IMR-90 (cell line): ENCODE data around the gene MCFD2. TPM values are rescaled to one million over a fixed set of nuclear protein-coding genes. Genes with fewer than 3 reads are reported as not detected.

ENCODE experiments used
- ATAC-seq: fragments of 200-7000 bp; cut with Tn5 transposase; 2 replicates; pipeline ENCODE4 v1.9.1; 2020; ENCODE audit warnings: low read depth, mild to moderate bottlenecking, moderate library complexity
- BruUV-seq: library from RNA; stranded (reverse); fragments of 400-500 nt; replicated peaks from 2 replicates; lab custom pipeline; 2021; lab: Mats Ljungman, UMichigan
- CTCF ChIA-PET: fragments of 300-600 bp; formaldehyde crosslinking; extraction: SDS; loops from one replicate; lab custom pipeline; 2021; ENCODE audit warnings: antibody characterized with exemption; lab: Yijun Ruan, JAX
- POLR2A ChIA-PET: fragments of 300-600 bp; sonication (Branson Sonifier 250); formaldehyde crosslinking; loops from one replicate; lab custom pipeline; 2022; ENCODE audit warnings: antibody characterized with exemption; ENCODE audit not compliant: unreplicated experiment; lab: Charles Lee
- DNase-seq: peaks from one replicate; pipeline ENCODE4 v3.0.0; 2013
- H2AFZ ChIP-seq: replicated peaks from 2 replicates; pipeline ENCODE3; 2013; ENCODE audit warnings: low read length, mild to moderate bottlenecking; ENCODE audit not compliant: poor library complexity
- H2AK5ac ChIP-seq: 2 replicates; pipeline ENCODE4 v1.6.1; 2013; ENCODE audit warnings: low read depth, low read length, inconsistent platforms
- H2AK9ac ChIP-seq: replicated peaks from 2 replicates; pipeline ENCODE3; 2013; ENCODE audit warnings: mild to moderate bottlenecking, low read depth, low read length, moderate library complexity; ENCODE audit not compliant: poor library complexity
- H2BK120ac ChIP-seq: 2 replicates; pipeline ENCODE4 v1.6.1; 2013; ENCODE audit warnings: low read depth, low read length, inconsistent platforms
- H2BK15ac ChIP-seq: 3 replicates; pipeline ENCODE4 v1.6.1; 2013; ENCODE audit warnings: low read depth, low read length, inconsistent platforms
- H2BK20ac ChIP-seq: 2 replicates; pipeline ENCODE4 v1.6.1; 2013; ENCODE audit warnings: low read depth, mild to moderate bottlenecking, inconsistent platforms, low read length, moderate library complexity
- H2BK5ac ChIP-seq: 2 replicates; pipeline ENCODE4 v1.6.1; 2013; ENCODE audit warnings: mild to moderate bottlenecking, low read depth, low read length, inconsistent platforms; ENCODE audit not compliant: poor library complexity, severe bottlenecking
- H3K14ac ChIP-seq: replicated peaks from 2 replicates; pipeline ENCODE4 v1.6.1; 2013; ENCODE audit warnings: low read depth, low read length, inconsistent platforms
- H3K18ac ChIP-seq: 2 replicates; pipeline ENCODE4 v1.6.1; 2013; ENCODE audit warnings: low read depth, low read length, control low read depth
- H3K23ac ChIP-seq: 2 replicates; pipeline ENCODE4 v1.6.1; 2013; ENCODE audit warnings: low read depth, low read length, inconsistent platforms
- H3K27ac ChIP-seq: 2 replicates; pipeline ENCODE4 v1.5.1; 2013; ENCODE audit warnings: mild to moderate bottlenecking, control low read depth, low read length; ENCODE audit not compliant: insufficient read depth
- H3K27me3 ChIP-seq: 2 replicates; pipeline ENCODE4 v1.6.1; 2013; ENCODE audit warnings: low read length; ENCODE audit not compliant: control insufficient read depth, insufficient read depth
- H3K36me3 ChIP-seq: 2 replicates; pipeline ENCODE4 v1.6.1; 2013; ENCODE audit warnings: low read length, mixed read lengths; ENCODE audit not compliant: control insufficient read depth, insufficient read depth
- H3K4ac ChIP-seq: 2 replicates; pipeline ENCODE4 v1.6.1; 2013; ENCODE audit warnings: low read depth, low read length, inconsistent platforms
- H3K4me1 ChIP-seq: 2 replicates; pipeline ENCODE4 v1.6.1; 2013; ENCODE audit warnings: low read length, mixed read lengths; ENCODE audit not compliant: control insufficient read depth, insufficient read depth
- H3K4me2 ChIP-seq: 2 replicates; pipeline ENCODE4 v1.6.1; 2013; ENCODE audit warnings: low read depth, mild to moderate bottlenecking, control low read depth, low read length, moderate library complexity
- H3K4me3 ChIP-seq: 2 replicates; pipeline ENCODE4 v1.5.1; 2013; ENCODE audit warnings: low read depth, mild to moderate bottlenecking, control low read depth, low read length, moderate library complexity; ENCODE audit not compliant: insufficient read depth
- H3K56ac ChIP-seq: 2 replicates; pipeline ENCODE4 v1.6.1; 2013; ENCODE audit warnings: low read length, inconsistent platforms; ENCODE audit not compliant: insufficient read depth; ENCODE audit errors: extremely low read depth
- H3K79me1 ChIP-seq, 2 experiments: 2 replicates each; pipeline ENCODE4 v1.6.1; 2013; ENCODE audit warnings: low read length in 2 of 2, inconsistent platforms in 1 of 2, low read depth in 1 of 2
- H3K9ac ChIP-seq: 2 replicates; pipeline ENCODE4 v1.6.1; 2013; ENCODE audit warnings: low read depth, low read length, control low read depth
- H3K9me1 ChIP-seq: 2 replicates; pipeline ENCODE4 v1.6.1; 2013; ENCODE audit warnings: low read length, inconsistent platforms; ENCODE audit not compliant: insufficient read depth
- H3K9me3 ChIP-seq: 2 replicates; pipeline ENCODE4 v1.6.1; 2013; ENCODE audit warnings: low read length; ENCODE audit not compliant: control insufficient read depth, insufficient read depth
- H4K20me1 ChIP-seq: 2 replicates; pipeline ENCODE4 v1.6.1; 2013; ENCODE audit warnings: low read length, inconsistent platforms; ENCODE audit not compliant: insufficient read depth
- H4K5ac ChIP-seq: 2 replicates; pipeline ENCODE4 v1.6.1; 2013; ENCODE audit warnings: mild to moderate bottlenecking, low read depth, low read length, control low read depth
- H4K8ac ChIP-seq, 2 experiments: 2 replicates each; pipeline ENCODE4 v1.6.1; 2013; ENCODE audit warnings: low read depth in 2 of 2, low read length in 2 of 2, control low read depth in 1 of 2, inconsistent platforms in 1 of 2
- H4K91ac ChIP-seq: 2 replicates; pipeline ENCODE4 v1.6.1; 2013; ENCODE audit warnings: low read depth, low read length, inconsistent platforms; ENCODE audit not compliant: insufficient read depth
- CTCF ChIP-seq: conservative IDR thresholded peaks from 2 replicates; pipeline ENCODE4 v1.5.1; 2012; ENCODE audit warnings: mild to moderate bottlenecking, low read depth, low read length, improper control_type of control experiment
- ELK1 ChIP-seq: fragments of 150-350 bp; IDR thresholded peaks from 2 replicates; pipeline ENCODE4 v1.6.1; 2016; ENCODE audit warnings: low read depth, mild to moderate bottlenecking, low read length, moderate library complexity, borderline replicate concordance
- FOS ChIP-seq: fragments of 150-350 bp; IDR thresholded peaks from 2 replicates; pipeline ENCODE4 v1.6.1; 2016; ENCODE audit warnings: low read depth, low read length
- POLR2A ChIP-seq: IDR thresholded peaks from 2 replicates; pipeline ENCODE4 v1.6.1; 2012; ENCODE audit warnings: mild to moderate bottlenecking, low read depth, low read length
- SMC3 ChIP-seq: fragments of 150-350 bp; IDR thresholded peaks from 2 replicates; pipeline ENCODE4 v1.6.1; 2016; ENCODE audit warnings: low read depth, mild to moderate bottlenecking, antibody characterized with exemption, low read length, moderate library complexity
- WGBS, 2 experiments: methylation state at CpG; one replicate each; pipeline versions ENCODE4 v1.1.5 to v1.1.7; 2013; ENCODE audit warnings: missing lambda C conversion rate in 2 of 2; ENCODE audit not compliant: insufficient read length in 1 of 2; ENCODE audit errors: extremely low coverage in 2 of 2; 5-methylcytosine and 5-hydroxymethylcytosine counted together
- dilution Hi-C: fragments of 300-500 bp; cut with HindIII; formaldehyde crosslinking; loops from one replicate; pipeline ENCODE4 v1.14.3; 2018; ENCODE audit warnings: low sequenced_read_pairs; ENCODE audit not compliant: unreplicated experiment
- in situ Hi-C: fragments of 300-500 bp; cut with MboI; formaldehyde crosslinking; loops from 3 replicates; pipeline ENCODE4 v1.14.3; 2019; ENCODE audit warnings: low sequenced_read_pairs, inconsistent platforms, mixed read lengths
- intact Hi-C: fragments of 100-400 bp; cut with micrococcal nuclease; formaldehyde crosslinking; loops from 2 replicates; pipeline ENCODE4 v1.10.0; 2022
- polyA plus RNA-seq, 3 experiments: library from polyadenylated mRNA; depleted of rRNA; stranded (reverse); fragments of >200 nt; gene quantifications; 2 replicates each; pipeline ENCODE4 v1.2.3, GENCODE V29; 2012; ENCODE audit warnings: low replicate concordance in 1 of 3
- total RNA-seq: library from RNA; depleted of rRNA; stranded (reverse); fragments of >200 nt; gene quantifications from 2 replicates; pipeline ENCODE4 v1.2.3, GENCODE V29; 2012

The MCFD2 gene
- total and polyA plus RNA-seq, 2 of the 4 experiments (the other 2 are of a cell fraction) = 145 to 177 TPM

GRCh38 chr2:46926863-46927262 lies 11.3 kb upstream of the MCFD2 start:
- in situ Hi-C loops (no loop called here), intact Hi-C loops (no loop called here), dilution Hi-C loops (no loop called here)
- Histone ChIP-seq H2AFZ (no peak overlapping the region), H3K4ac (no peak overlapping the region), H2AK9ac (no peak overlapping the region), H3K23ac (no peak overlapping the region), H3K9me1 (no peaks in the 10 kb centered on the region), H3K79me1 (peaks cover 4 to 11% of the 10 kb centered on the region in 2 experiments; a peak in 2 of 4 replicates), H3K9me3 (peaks cover 15% of the 10 kb centered on the region), H2BK120ac (no peak overlapping the region), H4K5ac (no peak overlapping the region), H3K56ac (no peak overlapping the region), H4K20me1 (no peaks in the 10 kb centered on the region), H3K4me3 (no peak overlapping the region), H4K8ac (no peak overlapping the region), H3K27ac (no peak overlapping the region), H3K18ac (no peak overlapping the region), H3K4me1 (no peaks in the 10 kb centered on the region; the same call in 1 of the 2 replicates), H4K91ac (no peak overlapping the region), H3K4me2 (no peak overlapping the region), H3K14ac (no peak overlapping the region), H2BK5ac (no peak overlapping the region), H3K36me3 (0 out of 2 replicates have a peak, but pooled peaks cover 3% of the 10 kb centered on the region), H3K9ac (no peak overlapping the region), H2BK20ac (no peak overlapping the region), H3K27me3 (no peaks in the 10 kb centered on the region), H2BK15ac (no peak overlapping the region), H2AK5ac (no peak overlapping the region)
- no TSS peak for BruUV-seq
- TF ChIP-seq CTCF = no peak
- TF ChIP-seq FOS = no peak
- TF ChIP-seq POLR2A = no peak
- TF ChIP-seq ELK1 = no peak
- TF ChIP-seq SMC3 = no peak
- no CpG with 5 or more reads among the region's 2 CpGs for WGBS, 2 experiments
- ChIA-PET CTCF (interaction anchor here (0.5 kb wide), 1 partner anchor 63 kb away, joined by 3 read pairs; no protein-coding TSS in a partner anchor), POLR2A (no interaction called here)
- ATAC-seq (no peak), DNase-seq (no peak)
